WTC11 (cell line): ENCODE results near the gene SMPD2. TPM values are rescaled to one million over a fixed set of nuclear protein-coding genes. Genes with fewer than 3 reads are reported as not detected.

Source experiments
- ATAC-seq: fragments of 200-7000 bp; cut with Tn5 transposase; 2 replicates; pipeline ENCODE4 v1.10.0; 2021; ENCODE audit warnings: mild to moderate bottlenecking, moderate library complexity
- CTCF ChIA-PET: fragments of 300-600 bp; sonication (Branson Sonifier 250); formaldehyde crosslinking; loops from one replicate; lab custom pipeline; 2021; ENCODE audit warnings: antibody characterized with exemption; lab: Charles Lee
- POLR2A ChIA-PET: fragments of 350-600 bp; sonication (Branson Sonifier 250); formaldehyde crosslinking; loops from one replicate; lab custom pipeline; 2021; ENCODE audit warnings: antibody characterized with exemption; lab: Charles Lee
- DNase-seq: peaks from one replicate; pipeline ENCODE4 v3.0.0; 2021; ENCODE audit warnings: low spot score
- H3K27ac Mint-ChIP-seq: 2 replicates; pipeline ENCODE4 v1.8.0; 2021; ENCODE audit warnings: mixed read lengths
- H3K27me3 Mint-ChIP-seq: 2 replicates; pipeline ENCODE4 v1.8.0; 2021; ENCODE audit warnings: low read depth, mild to moderate bottlenecking, moderate library complexity, mixed read lengths
- H3K36me3 Mint-ChIP-seq: 2 replicates; pipeline ENCODE4 v1.8.0; 2021; ENCODE audit warnings: mixed read lengths
- H3K4me1 Mint-ChIP-seq: 2 replicates; pipeline ENCODE4 v1.8.0; 2022; ENCODE audit warnings: mixed read lengths
- H3K4me3 Mint-ChIP-seq: 2 replicates; pipeline ENCODE4 v1.8.0; 2021; ENCODE audit warnings: mild to moderate bottlenecking, moderate library complexity, mixed read lengths
- H3K9me3 Mint-ChIP-seq: 2 replicates; pipeline ENCODE4 v1.8.0; 2021; ENCODE audit warnings: mixed read lengths
- CREB1 ChIP-seq: sonication (generic); formaldehyde crosslinking; IDR thresholded peaks from 2 replicates; pipeline ENCODE4 v1.8.0; 2023; ENCODE audit warnings: mild to moderate bottlenecking, missing genetic modification reagents
- E2F1 ChIP-seq: sonication (generic); formaldehyde crosslinking; IDR thresholded peaks from 2 replicates; pipeline ENCODE4 v1.8.0; 2022; ENCODE audit warnings: mild to moderate bottlenecking, missing genetic modification reagents
- FOXJ3 ChIP-seq: sonication (generic); formaldehyde crosslinking; IDR thresholded peaks from 2 replicates; pipeline ENCODE4 v1.9.0; 2021; ENCODE audit warnings: missing genetic modification reagents, mild to moderate bottlenecking, borderline replicate concordance
- GTF2I ChIP-seq: fragments of 250-450 bp; sonication (Bioruptor Pico); conservative IDR thresholded peaks from 2 replicates; pipeline ENCODE4 v1.4.0; 2021; ENCODE audit warnings: mild to moderate bottlenecking
- HMGA2 ChIP-seq: fragments of 250-450 bp; sonication (Bioruptor Pico); IDR thresholded peaks from 2 replicates; pipeline ENCODE4 v1.4.0; 2021; ENCODE audit warnings: mild to moderate bottlenecking, moderate library complexity
- MYBL2 ChIP-seq: sonication (generic); formaldehyde crosslinking; IDR thresholded peaks from 2 replicates; pipeline ENCODE4 v1.8.1; 2023; ENCODE audit warnings: mild to moderate bottlenecking, moderate library complexity, missing genetic modification reagents
- NFATC4 ChIP-seq: fragments of 250-450 bp; sonication (Bioruptor Pico); IDR thresholded peaks from 2 replicates; pipeline ENCODE4 v1.9.0; 2021; ENCODE audit warnings: mild to moderate bottlenecking
- USF2 ChIP-seq: sonication (generic); formaldehyde crosslinking; IDR thresholded peaks from 2 replicates; pipeline ENCODE4 v1.8.1; 2023; ENCODE audit warnings: mild to moderate bottlenecking, missing genetic modification reagents, moderate library complexity
- ZNF138 ChIP-seq: sonication (generic); formaldehyde crosslinking; conservative IDR thresholded peaks from 2 replicates; pipeline ENCODE4 v1.8.1; 2022; ENCODE audit warnings: mild to moderate bottlenecking, moderate library complexity, missing genetic modification reagents
- ZNF232 ChIP-seq: sonication (generic); formaldehyde crosslinking; IDR thresholded peaks from 2 replicates; pipeline ENCODE4 v1.8.0; 2022; ENCODE audit warnings: mild to moderate bottlenecking, missing genetic modification reagents
- ZNF263 ChIP-seq: sonication (generic); formaldehyde crosslinking; IDR thresholded peaks from 2 replicates; pipeline ENCODE4 v1.8.1; 2022; ENCODE audit warnings: low read depth, mild to moderate bottlenecking, moderate library complexity, missing genetic modification reagents
- ZNF423 ChIP-seq: fragments of 250-450 bp; sonication (Bioruptor Pico); IDR thresholded peaks from 2 replicates; pipeline ENCODE4 v2.1.2; 2022; ENCODE audit warnings: mild to moderate bottlenecking, moderate library complexity
- total RNA-seq: library from RNA; stranded (reverse); gene quantifications from 3 replicates; pipeline ENCODE4 v1.2.3, GENCODE V29; 2021
- TF ChIP-seq, protein P1 (sequence below): sonication (generic); formaldehyde crosslinking; IDR thresholded peaks from 2 replicates; pipeline ENCODE4 v1.8.0; 2022; ENCODE audit warnings: mild to moderate bottlenecking, missing genetic modification reagents
- TF ChIP-seq, protein P2 (sequence below): sonication (generic); formaldehyde crosslinking; IDR thresholded peaks from 2 replicates; pipeline ENCODE4 v1.8.1; 2022; ENCODE audit warnings: missing genetic modification reagents, borderline replicate concordance
- TF ChIP-seq, protein P3 (sequence below): sonication (generic); formaldehyde crosslinking; IDR thresholded peaks from 2 replicates; pipeline ENCODE4 v1.8.1; 2023; ENCODE audit warnings: mild to moderate bottlenecking, missing genetic modification reagents, moderate library complexity
- TF ChIP-seq, protein P4 (sequence below): sonication (generic); formaldehyde crosslinking; IDR thresholded peaks from 2 replicates; pipeline ENCODE4 v1.8.1; 2023; ENCODE audit warnings: mild to moderate bottlenecking, missing genetic modification reagents
- TF ChIP-seq, protein P5 (sequence below): sonication (generic); formaldehyde crosslinking; IDR thresholded peaks from 2 replicates; pipeline ENCODE4 v1.8.1; 2023; ENCODE audit warnings: mild to moderate bottlenecking, missing genetic modification reagents, borderline replicate concordance
- TF ChIP-seq, protein P6 (sequence below): sonication (generic); formaldehyde crosslinking; IDR thresholded peaks from 2 replicates; pipeline ENCODE4 v1.8.0; 2022; ENCODE audit warnings: mild to moderate bottlenecking, missing genetic modification reagents

SMPD2 gene
- total RNA-seq, 1 experiment from 2014 or later = 13.1 TPM

DNA sequence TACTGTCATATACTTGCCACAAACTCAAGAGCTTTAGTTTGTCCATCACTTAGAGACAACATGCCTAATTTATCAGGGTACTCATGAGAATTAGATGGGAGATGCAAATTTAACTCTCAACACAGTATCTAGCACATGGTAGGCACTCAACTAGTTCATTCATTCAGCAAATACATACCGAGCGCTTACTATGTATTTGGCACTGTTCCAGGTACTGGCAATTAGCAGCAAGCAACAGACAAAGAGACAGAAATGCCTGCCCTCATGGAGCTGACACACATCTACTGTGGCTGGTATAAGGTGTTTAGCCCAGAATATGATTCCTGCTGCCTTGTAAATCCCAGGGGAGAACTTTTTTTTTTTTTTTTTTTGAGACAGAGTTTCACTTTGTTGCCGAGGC, 10.3 kb downstream of the SMPD2 start:
- Mint-ChIP-seq H3K36me3 (peaks cover 15% of the 10 kb centered on the region), H3K27me3 (no peaks in the 10 kb centered on the region; the same call in 1 of the 2 replicates), H3K4me1 (peaks cover 18% of the 10 kb centered on the region), H3K27ac (no peak overlapping the region), H3K9me3 (no peaks in the 10 kb centered on the region), H3K4me3 (no peak overlapping the region)
- POLR2A ChIA-PET = no interaction called here
- no peak for DNase-seq
- TF ChIP-seq, protein P1, sequence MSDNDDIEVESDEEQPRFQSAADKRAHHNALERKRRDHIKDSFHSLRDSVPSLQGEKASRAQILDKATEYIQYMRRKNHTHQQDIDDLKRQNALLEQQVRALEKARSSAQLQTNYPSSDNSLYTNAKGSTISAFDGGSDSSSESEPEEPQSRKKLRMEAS (CRISPR knock-in tag) = no peak
- TF ChIP-seq USF2 = no peak
- TF ChIP-seq, protein P2, sequence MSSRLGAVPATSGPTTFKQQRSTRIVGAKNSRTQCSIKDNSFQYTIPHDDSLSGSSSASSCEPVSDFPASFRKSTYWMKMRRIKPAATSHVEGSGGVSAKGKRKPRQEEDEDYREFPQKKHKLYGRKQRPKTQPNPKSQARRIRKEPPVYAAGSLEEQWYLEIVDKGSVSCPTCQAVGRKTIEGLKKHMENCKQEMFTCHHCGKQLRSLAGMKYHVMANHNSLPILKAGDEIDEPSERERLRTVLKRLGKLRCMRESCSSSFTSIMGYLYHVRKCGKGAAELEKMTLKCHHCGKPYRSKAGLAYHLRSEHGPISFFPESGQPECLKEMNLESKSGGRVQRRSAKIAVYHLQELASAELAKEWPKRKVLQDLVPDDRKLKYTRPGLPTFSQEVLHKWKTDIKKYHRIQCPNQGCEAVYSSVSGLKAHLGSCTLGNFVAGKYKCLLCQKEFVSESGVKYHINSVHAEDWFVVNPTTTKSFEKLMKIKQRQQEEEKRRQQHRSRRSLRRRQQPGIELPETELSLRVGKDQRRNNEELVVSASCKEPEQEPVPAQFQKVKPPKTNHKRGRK (CRISPR knock-in tag) = no peak
- no peak for TF ChIP-seq MYBL2 (CRISPR knock-in tag)
- TF ChIP-seq, protein P3, sequence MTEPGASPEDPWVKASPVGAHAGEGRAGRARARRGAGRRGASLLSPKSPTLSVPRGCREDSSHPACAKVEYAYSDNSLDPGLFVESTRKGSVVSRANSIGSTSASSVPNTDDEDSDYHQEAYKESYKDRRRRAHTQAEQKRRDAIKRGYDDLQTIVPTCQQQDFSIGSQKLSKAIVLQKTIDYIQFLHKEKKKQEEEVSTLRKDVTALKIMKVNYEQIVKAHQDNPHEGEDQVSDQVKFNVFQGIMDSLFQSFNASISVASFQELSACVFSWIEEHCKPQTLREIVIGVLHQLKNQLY (CRISPR knock-in tag) = no peak
- no peak for TF ChIP-seq NFATC4 (CRISPR knock-in tag)
- TF ChIP-seq HMGA2 (CRISPR knock-in tag) = no peak
- TF ChIP-seq, protein P4, sequence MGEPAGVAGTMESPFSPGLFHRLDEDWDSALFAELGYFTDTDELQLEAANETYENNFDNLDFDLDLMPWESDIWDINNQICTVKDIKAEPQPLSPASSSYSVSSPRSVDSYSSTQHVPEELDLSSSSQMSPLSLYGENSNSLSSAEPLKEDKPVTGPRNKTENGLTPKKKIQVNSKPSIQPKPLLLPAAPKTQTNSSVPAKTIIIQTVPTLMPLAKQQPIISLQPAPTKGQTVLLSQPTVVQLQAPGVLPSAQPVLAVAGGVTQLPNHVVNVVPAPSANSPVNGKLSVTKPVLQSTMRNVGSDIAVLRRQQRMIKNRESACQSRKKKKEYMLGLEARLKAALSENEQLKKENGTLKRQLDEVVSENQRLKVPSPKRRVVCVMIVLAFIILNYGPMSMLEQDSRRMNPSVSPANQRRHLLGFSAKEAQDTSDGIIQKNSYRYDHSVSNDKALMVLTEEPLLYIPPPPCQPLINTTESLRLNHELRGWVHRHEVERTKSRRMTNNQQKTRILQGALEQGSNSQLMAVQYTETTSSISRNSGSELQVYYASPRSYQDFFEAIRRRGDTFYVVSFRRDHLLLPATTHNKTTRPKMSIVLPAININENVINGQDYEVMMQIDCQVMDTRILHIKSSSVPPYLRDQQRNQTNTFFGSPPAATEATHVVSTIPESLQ (CRISPR knock-in tag) = no peak
- TF ChIP-seq, protein P5, sequence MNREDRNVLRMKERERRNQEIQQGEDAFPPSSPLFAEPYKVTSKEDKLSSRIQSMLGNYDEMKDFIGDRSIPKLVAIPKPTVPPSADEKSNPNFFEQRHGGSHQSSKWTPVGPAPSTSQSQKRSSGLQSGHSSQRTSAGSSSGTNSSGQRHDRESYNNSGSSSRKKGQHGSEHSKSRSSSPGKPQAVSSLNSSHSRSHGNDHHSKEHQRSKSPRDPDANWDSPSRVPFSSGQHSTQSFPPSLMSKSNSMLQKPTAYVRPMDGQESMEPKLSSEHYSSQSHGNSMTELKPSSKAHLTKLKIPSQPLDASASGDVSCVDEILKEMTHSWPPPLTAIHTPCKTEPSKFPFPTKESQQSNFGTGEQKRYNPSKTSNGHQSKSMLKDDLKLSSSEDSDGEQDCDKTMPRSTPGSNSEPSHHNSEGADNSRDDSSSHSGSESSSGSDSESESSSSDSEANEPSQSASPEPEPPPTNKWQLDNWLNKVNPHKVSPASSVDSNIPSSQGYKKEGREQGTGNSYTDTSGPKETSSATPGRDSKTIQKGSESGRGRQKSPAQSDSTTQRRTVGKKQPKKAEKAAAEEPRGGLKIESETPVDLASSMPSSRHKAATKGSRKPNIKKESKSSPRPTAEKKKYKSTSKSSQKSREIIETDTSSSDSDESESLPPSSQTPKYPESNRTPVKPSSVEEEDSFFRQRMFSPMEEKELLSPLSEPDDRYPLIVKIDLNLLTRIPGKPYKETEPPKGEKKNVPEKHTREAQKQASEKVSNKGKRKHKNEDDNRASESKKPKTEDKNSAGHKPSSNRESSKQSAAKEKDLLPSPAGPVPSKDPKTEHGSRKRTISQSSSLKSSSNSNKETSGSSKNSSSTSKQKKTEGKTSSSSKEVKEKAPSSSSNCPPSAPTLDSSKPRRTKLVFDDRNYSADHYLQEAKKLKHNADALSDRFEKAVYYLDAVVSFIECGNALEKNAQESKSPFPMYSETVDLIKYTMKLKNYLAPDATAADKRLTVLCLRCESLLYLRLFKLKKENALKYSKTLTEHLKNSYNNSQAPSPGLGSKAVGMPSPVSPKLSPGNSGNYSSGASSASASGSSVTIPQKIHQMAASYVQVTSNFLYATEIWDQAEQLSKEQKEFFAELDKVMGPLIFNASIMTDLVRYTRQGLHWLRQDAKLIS = no peak
- no peak for TF ChIP-seq ZNF263 (CRISPR knock-in tag)
- TF ChIP-seq, protein P6, sequence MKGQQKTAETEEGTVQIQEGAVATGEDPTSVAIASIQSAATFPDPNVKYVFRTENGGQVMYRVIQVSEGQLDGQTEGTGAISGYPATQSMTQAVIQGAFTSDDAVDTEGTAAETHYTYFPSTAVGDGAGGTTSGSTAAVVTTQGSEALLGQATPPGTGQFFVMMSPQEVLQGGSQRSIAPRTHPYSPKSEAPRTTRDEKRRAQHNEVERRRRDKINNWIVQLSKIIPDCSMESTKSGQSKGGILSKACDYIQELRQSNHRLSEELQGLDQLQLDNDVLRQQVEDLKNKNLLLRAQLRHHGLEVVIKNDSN = no peak
- TF ChIP-seq ZNF423 = no peak
- no peak for TF ChIP-seq ZNF232 (CRISPR knock-in tag)
- TF ChIP-seq GTF2I (CRISPR knock-in tag) = no peak
- TF ChIP-seq CREB1 (CRISPR knock-in tag) = no peak
- no peak for TF ChIP-seq E2F1 (CRISPR knock-in tag)
- TF ChIP-seq FOXJ3 = no peak
- no peak for TF ChIP-seq ZNF138 (CRISPR knock-in tag)
- CTCF ChIA-PET = interaction anchor here (1.5 kb wide), 1 partner anchor 10 kb away, joined by 7 read pairs; no protein-coding TSS in a partner anchor
- no peak for ATAC-seq
